ENCODE data around the gene FUT1. TPM values are rescaled to one million over a fixed set of nuclear protein-coding genes. Genes with fewer than 3 reads are reported as not detected.

Gene FUT1
- total and polyA plus RNA-seq, 2 donors (not counting 1 experiment from before 2014, with no cell fraction given), result not detected

- Mint-ChIP-seq H3K27ac (peak within 1 kb of the TSS; percentile 10), H3K9me3 (ENCODE audit: insufficient read depth) (no peaks in the 10 kb centered on the region), H3K4me3 (no peak within 1 kb of the TSS), H3K4me1 (peaks cover 14% of the 10 kb centered on the region), H3K27me3 (peaks cover 33% of the 10 kb centered on the region)
- Histone ChIP-seq H2AFZ (ENCODE audit: insufficient read depth, low read depth, low read length, poor library complexity, severe bottlenecking) (no peak within 1 kb of the TSS), H4K20me1 (ENCODE audit: control insufficient read depth, insufficient read depth, low read length, poor library complexity, severe bottlenecking) (no peaks in the 10 kb centered on the region), H3K4me1 (ENCODE audit: control insufficient read depth in 2 of 2, insufficient read depth in 2 of 2, low read length in 2 of 2) (peaks cover 11 to 14% of the 10 kb centered on the region in 2 donors), H3K4me3 (ENCODE audit: control extremely low read depth in 1 of 5, extremely low read depth in 1 of 5, insufficient read depth in 1 of 5, low read depth in 2 of 5, low read length in 4 of 5) (peak within 1 kb of the TSS in 2 of 5 experiments; percentile 19 to 20), H3K79me2 (ENCODE audit: control insufficient read depth, insufficient read depth, low read length) (no peaks in the 10 kb centered on the region), H3K4me2 (replicated peaks; ENCODE audit: low read depth, low read length, poor library complexity, severe bottlenecking) (peak within 1 kb of the TSS; percentile 57), H3K36me3 (replicated peaks in 1 of 2; ENCODE audit: control extremely low read depth in 1 of 2, control insufficient read depth in 1 of 2, extremely low read depth in 1 of 2, insufficient read depth in 2 of 2, low read length in 1 of 2) (no peaks in the 10 kb centered on the region), H3K9me3 (ENCODE audit: control extremely low read depth in 1 of 3, control insufficient read depth in 2 of 3, insufficient read depth in 1 of 3, low read length in 2 of 3) (peaks cover 0 to 31% (median 0%) of the 10 kb centered on the region in 3 donors), H3K9ac (ENCODE audit: low read length) (no peak within 1 kb of the TSS), H3K27ac (ENCODE audit: low read length in 2 of 2) (no peak within 1 kb of the TSS), H3K27me3 (replicated peaks in 1 of 4; ENCODE audit: control extremely low read depth in 1 of 4, control insufficient read depth in 3 of 4, insufficient read depth in 4 of 4, low read length in 3 of 4) (peaks cover 0 to 57% (median 19%) of the 10 kb centered on the region in 4 experiments)
- peak; percentile 64 for DNase-seq
- intact Hi-C loops (cut with micrococcal nuclease), result loop anchor here (1.0 kb wide), 1 partner anchor 48 kb away; no protein-coding TSS in a partner anchor
- ATAC-seq (ENCODE audit: low read depth), result peak; percentile 72
- 9% methylated on average over 12 of the region's 31 CpGs for WGBS (ENCODE audit: insufficient coverage)
- CTCF ChIA-PET, result interaction anchor here (1.4 kb wide), 1 partner anchor 8 kb away, joined by 4 read pairs; no protein-coding TSS in a partner anchor
- TF ChIP-seq CTCF (IDR thresholded peaks at IDR 0.05) (no peak), EZH2 (IDR thresholded peaks at IDR 0.05; ENCODE audit: borderline replicate concordance, insufficient read depth, low read depth, low read length, poor library complexity, severe bottlenecking) (no peak)
- POLR2A ChIA-PET, result interaction anchor here (0.7 to 1.0 kb wide), 3 partner anchors 8 to 463 kb away, joined by 3 to 4 read pairs (median 4); no protein-coding TSS in a partner anchor
Measured at GRCh38 chr19:48746738-48747575, 5.5 kb downstream of the FUT1 start, which contains the start of gene IZUMO1. Gene IZUMO1, minus strand, starts transcription at chr19:48746909. Its CDS starts 1,050 bp downstream, at chr19:48745859.

GRCh38 chr19:48746110-48746509, 6.3 kb downstream of the FUT1 start:
- no peak overlapping the region for H3K4me3 Mint-ChIP-seq
- Histone ChIP-seq H4K20me1 (ENCODE audit: control insufficient read depth, insufficient read depth, low read length, poor library complexity, severe bottlenecking) (no peaks in the 10 kb centered on the region), H3K27me3 (replicated peaks in 1 of 4; ENCODE audit: control extremely low read depth in 1 of 4, control insufficient read depth in 3 of 4, insufficient read depth in 4 of 4, low read length in 3 of 4) (peaks cover 0 to 55% (median 17%) of the 10 kb centered on the region in 4 experiments), H3K4me3 (ENCODE audit: control extremely low read depth in 1 of 5, extremely low read depth in 1 of 5, insufficient read depth in 1 of 5, low read depth in 2 of 5, low read length in 4 of 5) (no peak overlapping the region), H2AFZ (ENCODE audit: insufficient read depth, low read depth, low read length, poor library complexity, severe bottlenecking) (no peak overlapping the region), H3K27ac (ENCODE audit: low read length in 2 of 2) (no peak overlapping the region), H3K9ac (ENCODE audit: low read length) (no peak overlapping the region), H3K4me1 (ENCODE audit: control insufficient read depth in 2 of 2, insufficient read depth in 2 of 2, low read length in 2 of 2) (peaks cover 14 to 18% of the 10 kb centered on the region in 2 donors), H3K9me3 (ENCODE audit: control extremely low read depth in 1 of 3, control insufficient read depth in 2 of 3, insufficient read depth in 1 of 3, low read length in 2 of 3) (peaks cover 0 to 38% (median 0%) of the 10 kb centered on the region in 3 donors), H3K4me2 (replicated peaks; ENCODE audit: low read depth, low read length, poor library complexity, severe bottlenecking) (no peak overlapping the region), H3K79me2 (ENCODE audit: control insufficient read depth, insufficient read depth, low read length) (no peaks in the 10 kb centered on the region), H3K36me3 (replicated peaks in 1 of 2; ENCODE audit: control extremely low read depth in 1 of 2, control insufficient read depth in 1 of 2, extremely low read depth in 1 of 2, insufficient read depth in 2 of 2, low read length in 1 of 2) (no peaks in the 10 kb centered on the region)
- peaks cover 14% of the 10 kb centered on the region for H3K4me1 Mint-ChIP-seq
- 90% methylated on average over 8 of the region's 8 CpGs for WGBS (ENCODE audit: insufficient coverage)
- DNase-seq (no peak), ATAC-seq (ENCODE audit: low read depth) (no peak)
- CTCF ChIA-PET, result no interaction called here
- H3K27me3 Mint-ChIP-seq, result peaks cover 32% of the 10 kb centered on the region
- no peaks in the 10 kb centered on the region for H3K9me3 Mint-ChIP-seq (ENCODE audit: insufficient read depth)
- TF ChIP-seq CTCF (IDR thresholded peaks at IDR 0.05) (no peak), EZH2 (IDR thresholded peaks at IDR 0.05; ENCODE audit: borderline replicate concordance, insufficient read depth, low read depth, low read length, poor library complexity, severe bottlenecking) (no peak)
- intact Hi-C loops (cut with micrococcal nuclease), result no loop called here
- POLR2A ChIA-PET, result no interaction called here
- H3K27ac Mint-ChIP-seq, result no peak overlapping the region
